ENCODE data around the gene CD6.

CD6 gene

GRCh38 chr11:61011229-61011870, 39.9 kb downstream of the CD6 start:
- no peak for DNase-seq

DNA sequence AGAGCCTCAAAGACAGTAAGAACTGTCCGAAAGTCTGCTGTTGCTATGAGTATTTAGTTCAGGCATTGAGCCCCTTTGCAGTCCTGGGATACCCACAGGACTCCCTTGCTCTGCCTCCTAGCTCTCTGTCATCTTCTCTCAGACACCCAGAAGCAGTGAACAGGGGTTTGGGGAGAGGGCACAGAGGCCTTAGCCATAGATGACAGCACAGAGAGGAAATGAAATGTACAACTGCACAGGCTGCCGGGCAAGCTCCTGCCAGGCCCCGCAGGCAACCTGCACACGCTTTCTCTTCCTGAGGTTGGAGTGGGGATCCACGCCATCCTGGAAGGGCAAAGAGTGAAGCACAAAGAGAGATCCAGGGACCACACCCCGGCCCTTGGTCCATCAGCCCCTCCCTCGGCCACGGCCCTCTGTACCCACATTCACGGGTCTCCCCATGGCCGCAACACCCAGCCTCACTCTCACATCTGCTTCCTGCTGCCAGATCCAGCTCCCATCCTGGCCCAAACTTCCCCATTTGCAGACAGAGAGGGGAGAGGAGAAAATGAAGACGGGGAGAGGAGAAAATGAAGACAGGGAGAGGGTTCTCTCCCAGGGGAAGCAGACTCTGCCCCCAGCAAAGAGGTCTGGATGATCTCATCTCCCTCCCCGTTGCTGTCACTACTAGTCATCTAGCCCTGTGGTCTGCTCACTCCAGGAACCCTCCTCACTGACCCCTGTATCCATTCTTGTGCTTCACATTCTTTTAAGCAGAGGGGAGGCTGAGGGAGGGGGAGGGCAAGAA, 40.7 kb downstream of the CD6 start:
- no peak for DNase-seq

GRCh38 chr11:61012737-61013215, 41.3 kb downstream of the CD6 start:
- no peak for DNase-seq

DNA sequence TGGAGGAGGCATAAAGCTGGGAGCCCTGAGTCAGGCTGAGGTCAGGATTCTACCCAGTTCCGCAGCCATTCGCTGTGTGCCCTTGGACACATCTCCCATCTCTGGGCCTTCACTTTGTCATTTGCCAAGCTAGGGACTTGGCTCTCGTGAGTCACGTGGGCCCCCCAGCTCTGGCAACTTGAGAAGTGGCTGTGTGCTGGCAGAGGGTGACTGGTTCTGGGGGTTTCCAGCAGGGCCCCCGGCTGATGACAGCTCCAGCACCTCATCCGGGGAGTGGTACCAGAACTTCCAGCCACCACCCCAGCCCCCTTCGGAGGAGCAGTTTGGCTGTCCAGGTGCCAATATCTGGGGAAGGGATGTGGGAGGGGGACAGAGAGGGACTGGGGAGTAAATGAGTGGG, 46.6 kb downstream of the CD6 start:
- no peak for DNase-seq

- DNase-seq: no peak
These were observed 47.8 kb downstream of the CD6 start for GRCh38 chr11:61019037-61019831.

DNA sequence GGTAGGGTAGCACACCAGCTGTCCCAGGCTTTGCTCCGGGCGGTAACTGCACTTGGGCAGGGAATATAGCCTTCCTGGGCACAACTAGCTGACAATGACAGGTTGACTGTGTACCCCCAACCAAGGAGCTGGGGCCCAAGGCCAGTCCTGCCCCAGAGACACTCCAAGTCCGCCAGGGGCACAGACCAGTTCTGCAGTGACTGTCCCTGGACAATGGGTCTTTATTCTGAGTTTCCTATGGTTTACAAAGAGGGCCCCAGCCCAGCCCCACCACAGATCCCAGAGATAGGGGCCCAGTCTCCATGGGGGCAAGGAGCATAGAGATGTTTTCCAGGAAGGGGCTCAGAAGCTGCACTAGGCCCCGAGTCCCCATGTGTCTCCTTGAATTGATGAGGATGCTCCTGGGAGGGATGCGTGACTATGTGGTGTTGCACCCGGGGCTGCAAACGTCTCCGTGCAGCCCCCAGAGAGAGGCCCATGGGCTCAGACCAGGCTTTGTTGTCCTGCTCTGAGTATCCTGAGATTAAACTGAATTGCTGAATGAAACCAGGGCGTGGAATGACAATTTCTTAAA, 48.4 kb downstream of the CD6 start:
- DNase-seq: no peak

DNA sequence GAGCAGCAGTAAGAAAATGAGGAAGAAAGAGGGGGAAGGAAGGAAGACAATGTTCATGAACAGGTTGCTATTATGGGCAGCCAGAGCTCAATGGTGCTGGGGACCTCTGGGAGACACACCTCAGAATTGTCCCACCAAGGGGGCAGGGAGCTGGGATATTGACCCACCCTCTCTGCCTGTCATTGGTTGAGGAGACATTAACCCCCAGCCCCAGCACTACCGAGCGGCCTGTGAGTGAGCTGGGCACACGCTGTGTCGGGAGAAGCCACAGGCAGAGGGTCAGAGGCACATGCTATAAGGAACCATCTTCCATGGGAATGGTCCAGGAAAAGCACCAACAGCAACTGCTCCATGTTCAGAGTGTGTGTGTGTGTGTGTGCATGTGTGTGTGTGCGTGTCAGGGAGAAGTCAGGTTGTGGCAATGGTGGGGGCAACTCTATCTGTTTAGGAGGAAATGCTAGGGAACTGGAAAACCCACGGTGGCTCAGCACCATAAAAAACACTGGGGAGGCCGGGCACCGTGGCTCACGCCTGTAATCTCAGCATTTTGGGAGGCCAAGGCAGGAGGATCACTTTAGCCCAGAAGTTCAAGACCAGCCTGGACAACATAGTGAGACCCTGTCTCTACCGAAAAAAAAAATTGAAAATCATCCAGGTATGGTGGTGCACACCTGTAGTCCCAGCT, 49.2 kb downstream of the CD6 start:
- DNase-seq: no peak

DNA sequence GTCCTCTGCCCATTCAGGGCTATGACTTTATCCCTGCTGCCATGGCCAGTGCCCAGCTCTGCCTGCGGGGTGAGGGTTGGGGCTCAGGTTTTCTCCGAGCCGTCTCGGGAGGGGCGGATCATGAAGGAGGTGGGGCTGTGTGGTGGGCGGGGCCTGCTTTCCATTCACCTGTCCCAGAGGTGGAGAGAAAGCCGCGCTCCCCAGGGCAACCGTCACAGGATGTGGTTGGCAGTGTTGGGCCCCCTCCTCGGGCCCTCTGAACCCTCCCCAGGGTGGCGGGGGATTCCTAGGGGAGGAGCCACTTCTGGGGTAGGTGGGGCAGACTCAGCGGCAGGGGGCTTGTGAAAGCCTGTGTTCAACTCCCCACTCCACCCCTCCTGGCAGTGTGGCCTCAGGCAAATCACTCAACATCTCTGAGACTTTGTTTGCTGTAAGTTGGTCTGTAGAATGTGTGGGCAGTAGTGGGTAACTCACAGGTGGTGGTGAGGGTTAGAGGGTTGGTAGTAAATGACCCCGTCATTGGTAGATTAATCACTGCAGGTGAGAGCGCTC, 50.3 kb downstream of the CD6 start:
- peak; percentile 32 to 66 for DNase-seq

- no peak for DNase-seq
These were observed 51.0 kb downstream of the CD6 start for GRCh38 chr11:61022311-61023085.

- peak in 1 of 2 experiments; percentile 9 for DNase-seq
These were observed 51.8 kb downstream of the CD6 start for GRCh38 chr11:61023086-61023965.

GRCh38 chr11:61023966-61024295, 52.5 kb downstream of the CD6 start:
- no peak for DNase-seq

DNA sequence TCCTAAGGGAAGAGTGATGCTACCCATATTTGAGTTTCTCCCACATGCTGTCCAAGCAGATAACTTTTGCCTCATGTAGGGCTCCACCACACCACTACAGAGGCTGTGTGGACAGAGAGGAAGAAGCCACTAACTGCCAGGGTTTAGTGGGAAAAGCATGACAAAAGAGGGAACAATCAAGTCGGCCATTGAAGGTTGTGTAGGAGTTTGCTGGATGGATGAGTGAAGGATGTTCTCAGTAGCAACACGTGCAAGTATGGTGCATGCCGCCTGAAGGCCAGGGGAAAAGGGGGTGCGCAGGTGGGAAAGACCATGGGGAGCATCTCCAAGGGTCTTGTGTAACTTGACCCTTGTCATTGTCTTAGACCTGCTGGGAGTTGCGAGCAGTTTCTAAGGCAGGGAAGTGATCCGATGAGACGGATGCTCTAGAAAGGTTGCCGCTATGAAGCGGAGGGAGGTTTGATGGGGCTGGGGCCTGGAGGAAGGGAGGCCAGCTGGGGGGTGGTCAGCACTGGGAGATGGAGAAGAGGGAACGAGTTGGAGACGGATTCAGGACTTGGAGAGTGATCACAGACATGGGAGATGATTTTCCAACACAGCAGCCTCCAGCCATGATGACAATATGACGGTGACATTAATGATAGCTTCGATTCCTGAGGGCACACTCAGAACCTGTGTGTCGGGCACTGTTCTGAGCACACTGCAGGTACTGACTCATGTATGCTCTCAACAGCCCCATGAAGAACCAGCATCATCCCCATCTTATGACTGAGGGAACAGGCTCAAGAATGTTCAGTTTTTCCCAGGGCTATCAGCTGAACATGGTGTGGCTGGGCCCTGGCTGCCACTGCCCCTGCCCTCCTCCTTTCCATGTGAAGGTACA, 53.7 kb downstream of the CD6 start:
- DNase-seq: no peak

- DNase-seq: no peak
These were observed 54.3 kb downstream of the CD6 start for GRCh38 chr11:61025821-61026120.

DNA sequence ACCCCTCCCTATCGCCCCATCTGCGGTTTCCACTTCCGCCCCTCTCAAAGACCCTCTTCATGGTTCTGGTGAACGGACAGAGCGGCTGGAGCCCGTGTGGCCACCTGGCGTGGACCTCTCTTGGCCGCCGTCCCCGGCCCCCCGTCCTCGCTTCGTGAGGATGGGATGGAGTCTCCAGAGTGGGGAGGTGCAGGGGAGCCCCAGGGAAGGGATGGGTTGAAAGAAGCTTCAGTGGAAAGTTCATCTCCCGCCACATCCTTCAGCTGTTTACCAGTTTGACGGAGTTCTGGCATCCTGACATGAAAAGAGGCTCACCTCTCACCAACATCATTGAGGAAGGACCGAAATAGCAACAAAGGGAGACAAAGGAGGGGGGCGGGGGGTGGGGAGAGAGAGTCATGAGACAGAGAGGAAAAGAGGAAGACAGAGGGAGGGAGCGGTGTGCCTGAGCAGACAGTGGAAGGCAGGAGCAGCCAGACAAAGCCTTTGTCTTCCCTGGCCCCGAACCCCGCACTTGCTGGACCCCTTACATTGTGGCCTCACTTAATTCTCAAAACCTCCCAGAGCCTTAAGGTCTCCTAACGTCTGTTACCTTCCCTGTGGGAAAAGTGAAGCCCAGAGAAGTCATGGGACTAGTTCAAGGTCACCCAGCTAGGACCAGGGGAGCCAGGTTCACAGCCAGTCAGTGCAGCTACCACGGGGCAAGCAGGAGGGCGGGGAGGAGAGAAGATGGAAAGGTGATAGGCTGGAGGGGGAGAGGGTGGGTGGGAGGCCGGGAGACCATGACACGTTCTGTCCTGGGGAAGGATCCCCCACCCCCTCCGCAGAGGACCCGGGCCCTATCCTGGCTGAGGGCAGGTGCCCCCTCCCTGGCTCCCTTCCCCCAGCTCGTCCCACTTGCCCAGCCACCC, 54.9 kb downstream of the CD6 start:
- no peak for DNase-seq

DNA sequence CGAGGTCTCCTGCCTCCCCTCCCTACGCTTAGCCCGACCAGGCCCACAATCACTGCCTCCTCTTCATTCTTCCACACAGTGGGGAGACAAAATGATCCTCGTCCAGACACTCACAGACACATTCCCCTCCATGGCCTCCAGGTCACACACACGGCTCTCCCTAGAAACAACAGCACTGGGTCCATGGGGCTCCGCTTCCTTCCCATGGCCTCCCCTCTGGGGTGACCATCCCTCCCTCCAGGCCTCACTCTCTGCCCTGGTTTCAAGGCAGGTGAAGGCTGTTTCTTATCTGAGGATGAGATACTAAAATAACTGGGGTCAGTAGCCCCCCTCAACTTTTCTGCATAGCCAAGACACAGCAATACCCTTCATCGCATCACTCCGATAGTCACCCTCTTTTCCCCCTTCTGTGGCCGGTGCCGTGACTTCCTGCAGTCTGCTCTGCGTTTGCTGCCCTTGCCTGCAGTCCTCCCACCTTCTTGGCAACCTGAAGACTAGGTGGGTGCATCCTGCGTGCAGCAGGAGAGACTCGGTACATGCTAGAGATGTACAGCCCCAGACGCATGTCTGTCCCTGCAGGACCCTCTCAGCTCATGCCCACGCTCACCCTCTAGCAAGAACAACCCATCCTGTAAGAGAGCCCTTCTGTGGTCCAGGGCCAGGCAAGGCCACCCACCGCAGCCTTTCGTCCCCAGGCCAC, 55.8 kb downstream of the CD6 start:
- no peak for DNase-seq

DNA sequence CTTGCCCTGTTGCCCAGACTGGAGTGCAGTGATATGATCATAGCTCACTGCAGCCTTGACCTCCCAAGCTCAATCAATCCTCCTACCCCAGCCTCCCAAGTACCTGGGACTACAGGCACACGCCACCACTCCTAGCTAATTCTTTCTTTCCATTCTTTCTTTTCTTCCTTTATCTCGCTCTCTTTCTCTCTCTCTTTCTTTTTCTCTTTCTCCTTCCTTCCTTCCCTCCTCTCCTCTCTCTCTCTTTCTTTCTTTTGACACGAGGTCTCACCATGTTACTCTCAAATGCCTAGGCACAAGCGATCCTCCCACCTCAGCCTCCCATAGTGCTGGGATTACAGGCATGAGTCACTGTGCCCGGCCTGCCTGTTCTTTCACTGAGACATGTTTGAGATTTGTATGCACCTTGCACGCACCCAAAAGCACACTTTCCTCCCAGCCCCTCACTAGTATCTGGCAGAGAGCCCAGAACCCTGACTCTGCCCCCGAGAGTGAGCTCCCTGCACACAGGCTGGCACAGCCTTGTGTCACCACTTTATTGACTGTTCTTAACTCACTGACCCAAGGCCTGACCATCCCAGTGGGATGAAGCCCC, 56.8 kb downstream of the CD6 start:
- no peak for DNase-seq

DNA sequence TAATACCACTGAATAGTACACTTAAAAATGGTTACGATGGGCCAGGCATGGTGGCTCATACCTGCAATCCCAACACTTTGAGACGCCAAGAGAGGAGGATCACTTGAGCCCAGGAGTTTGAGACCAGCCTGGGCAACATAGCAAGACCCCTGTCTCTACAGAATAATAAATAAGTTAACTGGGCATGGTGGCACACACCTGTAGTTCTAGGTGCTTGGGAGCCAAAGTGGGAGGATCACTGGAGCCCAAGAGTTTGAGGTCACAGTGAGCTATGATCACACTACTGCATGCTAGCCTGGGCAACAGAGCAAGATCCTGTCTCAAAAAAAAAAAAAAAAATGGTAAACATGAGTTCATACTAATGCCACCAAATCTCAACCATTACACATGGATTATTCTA, 61.3 kb downstream of the CD6 start:
- DNase-seq: no peak

GRCh38 chr11:61033417-61033816, 61.9 kb downstream of the CD6 start:
- DNase-seq: no peak

All from NCI-H187 (cell line).